Forelimb muscle (tissue), 1 donor: ENCODE measurements around the gene ATP12A. TPM values are rescaled to one million over a fixed set of nuclear protein-coding genes. Genes with fewer than 3 reads are reported as not detected.

Experiments
- DNase-seq: peaks from one replicate; pipeline ENCODE4 v3.0.0-alpha.2; 2013; ENCODE audit warnings: low read depth
- polyA plus RNA-seq: library from polyadenylated mRNA; unstranded; fragments of 120-200 nt; gene quantifications from one replicate; pipeline ENCODE4 v1.2.1, GENCODE V29; 2013; ENCODE audit not compliant: insufficient read length

Gene ATP12A
- polyA plus RNA-seq: not detected

- no peak for DNase-seq
These were observed at the start of gene ATP12A for GRCh38 chr13:24680258-24680920. Gene ATP12A (plus strand): TSS chr13:24680408. CDS start chr13:24680744, 336 bp downstream.

GRCh38 chr13:24630851-24631620, 49.2 kb upstream of the ATP12A start:
- DNase-seq: no peak

GRCh38 chr13:24631922-24632321, 48.3 kb upstream of the ATP12A start:
- no peak for DNase-seq

- no peak for DNase-seq
These were observed 47.7 kb upstream of the ATP12A start for GRCh38 chr13:24632382-24633121.

GRCh38 chr13:24636776-24637175, 43.4 kb upstream of the ATP12A start:
- no peak for DNase-seq

- DNase-seq: no peak
These were observed 42.1 kb upstream of the ATP12A start for GRCh38 chr13:24638096-24638495.

- no peak for DNase-seq
These were observed 39.5 kb upstream of the ATP12A start for GRCh38 chr13:24640752-24641151.

GRCh38 chr13:24642219-24642618, 38.0 kb upstream of the ATP12A start:
- no peak for DNase-seq

GRCh38 chr13:24644036-24644435, 36.2 kb upstream of the ATP12A start:
- no peak for DNase-seq

GRCh38 chr13:24648271-24648670, 31.9 kb upstream of the ATP12A start:
- DNase-seq: no peak

- DNase-seq: no peak
These were observed 31.1 kb upstream of the ATP12A start for GRCh38 chr13:24648983-24649687.

GRCh38 chr13:24649688-24650043, 30.5 kb upstream of the ATP12A start:
- DNase-seq: no peak

GRCh38 chr13:24650161-24650560, 30.0 kb upstream of the ATP12A start:
- no peak for DNase-seq

GRCh38 chr13:24651718-24652345, 28.4 kb upstream of the ATP12A start:
- no peak for DNase-seq

- no peak for DNase-seq
These were observed 27.8 kb upstream of the ATP12A start for GRCh38 chr13:24652359-24652758.

- no peak for DNase-seq
These were observed 25.5 kb upstream of the ATP12A start for GRCh38 chr13:24654741-24655140.

GRCh38 chr13:24659239-24659638, 21.0 kb upstream of the ATP12A start:
- DNase-seq: no peak

- no peak for DNase-seq
These were observed 20.0 kb upstream of the ATP12A start for GRCh38 chr13:24660023-24660741.

- DNase-seq: no peak
These were observed 18.5 kb upstream of the ATP12A start for GRCh38 chr13:24661713-24662112.

GRCh38 chr13:24662195-24663088, 17.8 kb upstream of the ATP12A start:
- no peak for DNase-seq
